Stimulated activated CD8-positive, alpha-beta memory T cell treated with anti-CD3 and anti-CD28 coated beads, Interleukin-4, amount 100 ng/mL, for 1 hour (primary cell): Measurements from ENCODE around the gene C1QL2.

Source experiments
- DNase-seq, 2 donors: peaks; one replicate each; pipeline ENCODE4 v3.0.0-alpha.2; 2020; ENCODE audit warnings: low read depth in 2 of 2, low spot score in 1 of 2

The C1QL2 gene

GRCh38 chr2:119158563-119159347 is at the start of gene C1QL2:
TSS of gene C1QL2 (minus strand) at chr2:119158751. CDS start at chr2:119158269, 482 bp downstream.
- DNase-seq = no peak

DNA sequence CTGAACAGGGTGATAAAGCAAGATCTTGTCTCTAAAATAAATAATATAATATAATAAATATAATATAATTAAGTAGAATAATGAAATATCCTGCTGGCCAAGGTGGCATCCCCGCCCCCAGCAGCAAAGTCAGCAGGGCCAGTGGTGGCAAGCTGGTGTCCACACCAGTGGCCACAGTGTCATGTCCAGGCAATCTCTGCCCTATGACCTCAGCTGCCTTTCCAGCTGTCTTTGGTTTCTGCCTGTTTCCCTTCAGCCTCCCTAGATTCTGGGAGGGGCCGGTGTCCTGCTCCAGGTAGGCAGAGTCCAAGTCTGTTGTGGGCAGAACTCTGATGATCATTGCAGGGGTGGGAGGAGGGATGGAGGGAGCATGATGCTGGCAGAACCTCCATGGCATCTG is 48.9 kb upstream of the C1QL2 start:
- no peak for DNase-seq

- DNase-seq = no peak
Observed at GRCh38 chr2:119206201-119206600, 47.6 kb upstream of the C1QL2 start.

GRCh38 chr2:119205001-119205706 is 46.6 kb upstream of the C1QL2 start:
- no peak for DNase-seq

DNA sequence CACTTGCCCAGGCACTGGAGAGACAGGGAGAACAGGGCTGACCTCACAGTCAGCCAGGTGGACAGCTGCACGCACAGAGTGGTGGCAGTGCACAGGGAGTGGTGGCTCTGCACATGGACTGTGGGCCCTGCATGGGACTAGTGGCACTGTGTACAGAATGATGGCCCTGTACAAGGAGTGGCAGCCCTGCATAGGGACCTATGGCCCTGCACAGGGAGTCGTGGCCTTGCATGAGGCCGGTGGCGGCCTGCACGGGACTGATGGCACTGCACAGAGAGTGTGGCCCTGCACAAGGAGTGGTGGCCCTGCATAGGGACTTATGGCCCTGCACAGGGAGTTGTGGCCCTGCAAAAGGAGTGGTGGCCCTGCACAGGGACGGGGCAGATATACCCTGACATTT is 46.0 kb upstream of the C1QL2 start:
- DNase-seq = no peak

- DNase-seq = no peak
Observed at GRCh38 chr2:119202610-119203310, 44.2 kb upstream of the C1QL2 start.

GRCh38 chr2:119201815-119202214 is 43.3 kb upstream of the C1QL2 start:
- DNase-seq = no peak

- no peak for DNase-seq
Observed at GRCh38 chr2:119198240-119198840, 39.8 kb upstream of the C1QL2 start.

- no peak for DNase-seq
Observed at GRCh38 chr2:119197529-119198239, 39.1 kb upstream of the C1QL2 start.

- DNase-seq = no peak
Observed at GRCh38 chr2:119197126-119197405, 38.5 kb upstream of the C1QL2 start.

DNA sequence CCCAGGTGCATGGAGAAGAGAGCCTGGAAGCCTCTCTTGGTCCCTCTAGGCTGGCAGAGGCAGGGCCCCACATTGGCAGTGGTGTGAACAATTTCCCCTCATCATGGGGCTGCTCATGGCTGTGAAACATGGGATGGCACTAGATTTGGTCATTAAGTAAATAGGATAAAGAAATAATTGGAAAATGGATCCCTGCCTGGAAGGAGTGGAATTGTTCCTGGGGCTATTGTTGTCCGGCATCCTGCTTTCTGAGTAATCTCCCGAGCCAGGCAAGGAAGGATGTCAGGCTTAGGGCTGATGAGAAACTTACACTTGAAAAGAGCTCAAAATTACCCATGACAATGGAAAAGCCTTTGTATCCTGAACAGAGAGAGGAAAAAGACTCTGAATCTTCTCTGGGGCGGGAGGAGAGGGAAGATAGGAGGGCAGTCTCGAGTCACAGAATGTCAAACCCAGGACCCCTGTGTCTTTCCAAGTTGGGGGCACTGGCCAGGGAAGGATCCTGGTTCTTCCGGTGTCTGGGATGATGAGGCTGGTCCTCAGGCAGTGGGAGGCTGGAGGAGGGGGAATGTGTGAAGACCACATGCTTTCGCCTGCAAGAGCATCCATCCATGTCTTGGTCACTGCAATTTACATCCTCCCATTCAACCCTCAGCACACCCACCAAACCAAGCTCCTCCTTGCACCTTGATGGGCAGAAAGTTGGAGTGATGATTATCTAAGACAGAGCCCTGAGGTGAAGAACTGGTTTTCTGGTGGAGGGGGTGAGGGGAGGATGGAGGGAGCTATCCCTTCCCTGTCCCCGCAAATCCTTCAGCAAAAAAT is 38.0 kb upstream of the C1QL2 start:
- no peak for DNase-seq

DNA sequence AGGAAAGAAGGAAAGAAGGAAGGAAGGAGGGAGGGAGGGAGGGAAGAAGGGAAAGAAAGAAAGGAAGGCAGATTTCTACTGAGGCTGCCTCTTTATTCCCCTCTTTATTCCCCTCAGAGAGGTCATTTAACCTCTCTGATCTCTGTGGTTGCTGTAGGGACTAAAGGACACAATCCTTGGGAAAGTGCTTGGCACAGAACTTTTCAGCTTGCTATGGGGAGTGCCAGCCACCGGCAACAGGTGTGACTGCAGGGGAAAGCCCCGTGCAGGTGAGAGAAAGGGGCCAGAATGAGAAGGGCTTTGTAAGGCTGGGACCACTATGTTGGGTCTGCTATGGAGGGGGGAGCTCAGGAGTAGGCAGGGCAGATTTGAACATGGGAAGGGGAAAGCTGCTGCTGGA is 37.3 kb upstream of the C1QL2 start:
- no peak for DNase-seq

GRCh38 chr2:119195001-119195400 is 36.5 kb upstream of the C1QL2 start:
- DNase-seq = no peak

DNA sequence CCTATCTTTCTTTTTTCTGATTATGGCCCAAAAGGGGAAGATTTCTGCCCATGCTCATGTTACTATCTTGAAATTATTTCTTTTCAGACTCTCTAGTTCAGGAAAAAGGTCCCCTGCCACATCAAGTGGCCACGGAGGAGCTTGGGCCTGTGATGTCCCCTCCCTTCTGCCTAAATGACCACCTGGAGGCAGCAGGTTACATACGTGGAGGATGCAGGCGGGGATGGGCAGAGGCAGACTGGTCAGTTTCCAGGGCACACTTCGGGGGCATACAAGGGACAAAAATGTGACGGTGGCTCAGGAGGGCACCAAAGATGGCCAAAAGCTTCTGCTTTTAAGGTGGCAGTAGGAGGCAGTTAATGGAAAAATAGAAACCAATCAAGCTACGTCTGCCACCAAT is 34.3 kb upstream of the C1QL2 start:
- no peak for DNase-seq

DNA sequence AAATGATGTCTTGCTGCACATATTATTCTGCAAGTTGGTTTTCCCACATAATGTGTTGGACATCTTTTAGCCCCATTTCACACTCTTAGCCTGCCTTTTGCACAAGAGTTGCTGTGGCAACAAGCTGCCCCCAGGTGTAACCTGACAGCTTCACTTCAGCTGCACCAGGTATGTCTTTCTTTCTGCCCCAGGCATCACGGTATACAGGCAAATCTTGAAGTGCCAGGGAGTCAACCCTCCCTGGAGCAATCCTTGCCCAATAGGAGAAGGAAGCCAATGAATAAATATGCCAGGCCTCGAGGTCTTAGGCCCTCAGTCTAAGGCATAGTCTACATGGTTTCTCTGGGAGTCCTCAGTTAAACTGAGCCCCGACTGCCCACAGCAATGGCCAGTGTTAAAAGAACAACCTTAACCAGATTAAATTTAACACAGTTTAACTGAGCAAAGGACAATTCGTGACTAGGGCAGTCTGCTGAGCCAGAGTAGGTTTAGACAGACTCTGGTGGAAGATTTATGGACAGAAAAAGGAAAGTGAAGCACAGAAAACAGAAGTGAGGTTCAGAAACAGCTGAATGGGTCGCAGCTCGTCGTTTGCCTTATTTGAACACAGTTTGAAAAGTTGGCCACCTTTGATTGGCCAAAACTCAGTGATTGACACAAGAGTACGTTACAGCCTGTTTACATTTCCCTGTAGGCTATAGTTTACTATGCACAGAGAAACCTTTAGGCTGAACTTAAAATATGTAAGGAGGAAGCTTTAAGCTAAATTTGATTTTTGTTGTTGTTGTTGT is 32.0 kb upstream of the C1QL2 start:
- no peak for DNase-seq

DNA sequence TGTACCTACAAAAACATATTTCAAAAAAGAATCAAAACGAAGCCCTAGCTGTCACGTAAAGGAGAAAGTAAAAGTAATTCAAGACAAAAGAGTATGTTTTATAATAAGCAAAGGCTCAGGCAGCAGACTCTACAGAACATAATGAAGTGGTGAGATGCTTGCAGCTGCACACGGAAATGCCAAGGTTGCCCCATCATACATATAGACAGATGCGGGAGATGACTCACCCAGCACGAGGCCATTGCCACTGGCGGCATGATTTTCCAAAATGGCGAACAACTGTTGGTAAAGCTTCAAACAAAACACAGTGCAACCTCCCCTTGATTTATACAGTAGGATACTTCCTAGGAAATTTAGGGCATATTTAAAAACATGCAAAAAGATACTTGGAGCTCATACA is 26.0 kb upstream of the C1QL2 start:
- no peak for DNase-seq

DNA sequence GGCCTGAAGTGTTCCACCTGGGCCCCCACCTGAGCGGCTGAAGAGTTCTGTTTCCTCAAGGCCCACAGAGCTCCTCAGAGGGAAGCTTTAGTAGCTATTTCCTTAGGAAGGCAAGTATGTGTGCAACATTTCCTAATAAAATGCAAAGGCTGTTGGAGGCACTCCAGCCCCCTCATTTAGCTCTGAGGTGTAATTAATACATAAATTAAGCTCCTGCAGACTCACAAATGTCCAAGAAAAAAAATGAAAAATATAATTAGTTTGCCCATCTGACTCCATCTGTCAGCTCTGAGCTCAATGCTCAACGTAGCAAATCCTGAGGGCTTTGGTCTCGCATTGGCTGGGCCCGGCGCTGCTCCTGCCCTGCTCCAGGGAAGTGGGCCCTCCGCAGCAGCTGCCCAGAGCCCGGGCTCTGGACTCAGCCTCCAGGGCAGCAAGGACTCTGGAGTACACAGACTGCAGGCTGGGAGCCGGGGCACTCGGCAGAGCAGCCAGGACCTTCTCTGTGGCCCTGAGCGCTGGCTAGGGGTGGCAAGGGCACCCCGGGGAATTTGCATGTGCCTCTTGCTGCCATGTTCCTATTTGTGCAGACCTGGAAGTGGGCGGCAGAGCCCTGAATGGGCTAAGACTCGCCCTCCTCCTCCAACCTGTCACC is 23.4 kb upstream of the C1QL2 start:
- no peak for DNase-seq

GRCh38 chr2:119181391-119181790 is 22.8 kb upstream of the C1QL2 start:
- no peak for DNase-seq

DNA sequence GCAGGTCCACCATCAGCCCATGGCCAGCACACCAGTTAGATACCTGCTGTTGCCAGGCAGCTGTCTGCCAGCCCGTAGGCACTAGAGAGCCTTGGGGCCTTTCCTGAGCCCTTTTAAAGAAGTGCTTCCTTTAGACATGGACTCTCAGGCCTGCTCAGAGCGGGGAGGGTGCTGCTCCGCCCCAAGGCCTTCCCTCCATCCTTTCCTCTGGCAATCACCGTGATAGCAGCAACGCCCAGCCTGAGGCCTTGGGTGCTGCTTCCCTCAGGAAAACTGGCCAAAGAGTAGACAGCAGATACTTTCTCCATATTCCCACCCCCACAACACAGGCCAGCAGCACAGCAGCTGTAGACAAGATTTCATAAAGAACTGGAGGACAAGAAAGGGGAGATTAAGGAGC is 22.3 kb upstream of the C1QL2 start:
- DNase-seq = no peak
